Stimulated activated CD4-positive, alpha-beta T cell treated with anti-CD3 and anti-CD28 coated beads, Interleukin-4, amount 100 ng/mL, for 24 hours (primary cell): ENCODE data around the gene NEK1.

Experiments
- DNase-seq: peaks from one replicate; pipeline ENCODE4 v3.0.0-alpha.2; 2020

The NEK1 gene, protein sequence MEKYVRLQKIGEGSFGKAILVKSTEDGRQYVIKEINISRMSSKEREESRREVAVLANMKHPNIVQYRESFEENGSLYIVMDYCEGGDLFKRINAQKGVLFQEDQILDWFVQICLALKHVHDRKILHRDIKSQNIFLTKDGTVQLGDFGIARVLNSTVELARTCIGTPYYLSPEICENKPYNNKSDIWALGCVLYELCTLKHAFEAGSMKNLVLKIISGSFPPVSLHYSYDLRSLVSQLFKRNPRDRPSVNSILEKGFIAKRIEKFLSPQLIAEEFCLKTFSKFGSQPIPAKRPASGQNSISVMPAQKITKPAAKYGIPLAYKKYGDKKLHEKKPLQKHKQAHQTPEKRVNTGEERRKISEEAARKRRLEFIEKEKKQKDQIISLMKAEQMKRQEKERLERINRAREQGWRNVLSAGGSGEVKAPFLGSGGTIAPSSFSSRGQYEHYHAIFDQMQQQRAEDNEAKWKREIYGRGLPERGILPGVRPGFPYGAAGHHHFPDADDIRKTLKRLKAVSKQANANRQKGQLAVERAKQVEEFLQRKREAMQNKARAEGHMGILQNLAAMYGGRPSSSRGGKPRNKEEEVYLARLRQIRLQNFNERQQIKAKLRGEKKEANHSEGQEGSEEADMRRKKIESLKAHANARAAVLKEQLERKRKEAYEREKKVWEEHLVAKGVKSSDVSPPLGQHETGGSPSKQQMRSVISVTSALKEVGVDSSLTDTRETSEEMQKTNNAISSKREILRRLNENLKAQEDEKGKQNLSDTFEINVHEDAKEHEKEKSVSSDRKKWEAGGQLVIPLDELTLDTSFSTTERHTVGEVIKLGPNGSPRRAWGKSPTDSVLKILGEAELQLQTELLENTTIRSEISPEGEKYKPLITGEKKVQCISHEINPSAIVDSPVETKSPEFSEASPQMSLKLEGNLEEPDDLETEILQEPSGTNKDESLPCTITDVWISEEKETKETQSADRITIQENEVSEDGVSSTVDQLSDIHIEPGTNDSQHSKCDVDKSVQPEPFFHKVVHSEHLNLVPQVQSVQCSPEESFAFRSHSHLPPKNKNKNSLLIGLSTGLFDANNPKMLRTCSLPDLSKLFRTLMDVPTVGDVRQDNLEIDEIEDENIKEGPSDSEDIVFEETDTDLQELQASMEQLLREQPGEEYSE (N-terminal part only)

DNA sequence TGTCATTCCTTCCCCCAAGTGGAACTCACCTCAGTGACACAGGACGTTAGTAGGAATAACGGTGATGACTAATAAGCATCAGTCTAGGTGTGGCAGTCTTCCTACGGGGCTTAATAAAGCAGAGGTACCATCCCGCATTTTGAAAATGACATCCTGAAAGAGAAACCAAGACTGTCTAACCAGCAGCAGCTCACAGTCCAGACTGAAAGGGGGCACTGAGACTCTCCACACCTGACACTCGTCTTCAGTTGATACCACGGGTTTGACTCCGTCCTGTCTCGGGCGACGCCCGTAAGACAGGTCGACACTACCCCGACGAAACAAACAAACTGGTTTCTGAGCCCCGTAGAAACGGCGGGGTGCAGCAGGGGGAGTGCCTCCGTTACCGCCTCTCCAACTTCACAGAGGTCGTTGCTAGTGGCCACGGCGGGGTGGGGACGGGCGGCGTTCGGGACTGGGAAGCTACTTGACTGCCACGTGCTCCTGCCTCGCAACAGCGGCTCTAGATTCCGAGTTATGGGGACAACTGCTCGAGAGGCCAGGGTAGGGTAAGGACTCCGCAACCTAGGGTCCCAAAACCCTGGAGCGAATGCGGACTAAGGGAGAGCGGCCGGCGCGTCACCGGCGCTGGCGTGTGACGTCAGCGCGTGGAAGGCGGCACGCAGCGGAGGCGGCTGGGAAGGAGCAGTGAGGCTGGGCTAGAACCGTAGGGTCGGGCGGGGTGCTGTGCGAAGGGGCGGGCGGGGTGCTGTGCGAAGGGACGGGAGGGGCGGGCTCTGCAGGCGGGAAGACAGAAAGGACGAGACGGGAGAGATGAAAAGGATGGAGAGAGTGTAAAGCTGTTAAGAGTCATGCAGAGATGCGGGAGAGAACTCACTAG, at the start of gene NEK1:
Gene NEK1, minus strand, starts transcription at position 593 of the 880 bp plus-strand sequence. CDS start 9,953 bp downstream, outside the sequence.
- peak; percentile 88 for DNase-seq

DNA sequence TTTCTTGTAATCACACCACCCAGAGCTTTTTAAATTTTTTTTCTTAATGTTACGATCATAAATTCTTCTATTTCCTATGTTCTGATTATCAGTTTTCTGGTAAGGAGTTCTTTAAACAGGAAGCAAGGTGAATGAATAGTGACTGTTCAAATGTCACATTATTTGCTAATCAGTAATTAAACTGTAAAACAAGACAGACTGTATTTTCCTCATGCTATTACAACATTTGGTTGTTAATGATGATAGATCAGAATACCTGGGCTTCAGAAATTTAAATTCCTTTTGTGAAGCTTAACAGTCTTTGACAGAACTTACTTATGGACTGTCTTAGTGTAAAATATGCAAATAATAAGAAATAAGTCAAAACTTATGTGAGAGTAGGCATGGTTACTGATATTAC, 49.4 kb upstream of the NEK1 start:
- DNase-seq = no peak

GRCh38 chr4:169660929-169661328, 48.5 kb upstream of the NEK1 start:
- DNase-seq = no peak

GRCh38 chr4:169659716-169660670, 47.6 kb upstream of the NEK1 start:
- peak; percentile 77 for DNase-seq

GRCh38 chr4:169658975-169659715, 46.8 kb upstream of the NEK1 start:
- DNase-seq = no peak

- no peak for DNase-seq
Observed at GRCh38 chr4:169658196-169658595, 45.8 kb upstream of the NEK1 start.

DNA sequence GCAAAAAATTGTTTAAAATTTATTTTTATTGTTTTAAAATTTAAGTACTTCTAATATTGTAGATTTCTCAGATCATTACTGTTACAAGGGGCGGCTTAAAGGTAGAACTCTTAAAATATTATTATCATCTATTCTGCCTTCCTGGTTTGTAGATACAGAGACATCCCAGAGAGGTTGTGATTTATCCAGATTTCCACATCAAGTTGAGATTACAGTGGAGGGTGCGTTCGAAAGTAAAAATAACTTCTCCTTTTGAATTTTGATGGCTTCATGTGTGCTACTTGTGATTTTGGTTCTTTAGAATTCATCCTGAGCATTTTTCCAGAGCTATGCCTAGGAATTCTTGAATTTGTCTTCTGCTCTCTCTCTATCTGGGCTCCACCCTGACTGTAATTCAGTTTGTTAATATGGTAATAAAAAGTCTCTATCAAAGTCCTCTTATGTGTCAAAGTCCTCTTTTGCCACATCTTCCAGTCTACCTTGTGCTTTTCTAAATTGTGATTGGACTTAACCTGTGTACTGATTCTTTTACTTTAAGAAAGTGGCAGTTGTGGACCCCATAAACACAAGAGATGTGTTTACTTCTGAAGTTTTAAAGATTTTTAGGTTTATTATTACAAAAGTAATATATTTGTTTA, 45.2 kb upstream of the NEK1 start:
- no peak for DNase-seq

- DNase-seq = no peak
Observed at GRCh38 chr4:169655401-169655800, 43.0 kb upstream of the NEK1 start.

- no peak for DNase-seq
Observed at GRCh38 chr4:169652535-169652934, 40.2 kb upstream of the NEK1 start.

GRCh38 chr4:169650227-169650936, 38.0 kb upstream of the NEK1 start:
- no peak for DNase-seq

DNA sequence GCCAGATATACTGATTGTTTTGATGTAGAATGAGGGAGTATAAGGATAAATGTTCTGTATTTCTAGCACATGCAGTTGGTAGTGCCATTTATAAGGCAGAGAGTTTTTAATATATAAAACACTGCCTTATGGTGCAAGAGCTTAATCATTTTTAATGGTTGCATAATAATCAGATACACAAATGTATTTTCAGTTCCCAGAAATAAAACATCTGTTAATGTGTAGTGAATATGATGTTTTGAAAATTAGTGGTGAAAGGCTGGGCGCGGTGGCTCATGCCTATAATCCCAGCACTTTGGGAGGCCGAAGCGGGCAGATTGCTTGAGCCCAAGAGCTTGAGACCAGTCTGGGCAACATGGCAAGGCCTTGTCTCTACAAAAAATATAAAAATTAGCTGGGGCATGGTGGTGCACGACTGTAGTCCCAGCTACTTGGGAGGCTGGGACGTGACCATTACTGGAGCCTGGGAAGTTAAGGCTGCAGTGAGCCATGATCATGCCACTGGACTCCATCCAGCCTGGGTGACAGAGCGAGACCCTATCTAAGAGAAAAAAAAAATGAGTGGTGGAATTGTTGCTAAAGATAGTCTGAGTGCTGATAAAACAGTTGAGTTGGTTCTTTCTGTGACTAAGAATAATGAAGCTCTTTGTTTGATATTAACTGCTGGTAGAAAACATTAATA, 37.3 kb upstream of the NEK1 start:
- no peak for DNase-seq

DNA sequence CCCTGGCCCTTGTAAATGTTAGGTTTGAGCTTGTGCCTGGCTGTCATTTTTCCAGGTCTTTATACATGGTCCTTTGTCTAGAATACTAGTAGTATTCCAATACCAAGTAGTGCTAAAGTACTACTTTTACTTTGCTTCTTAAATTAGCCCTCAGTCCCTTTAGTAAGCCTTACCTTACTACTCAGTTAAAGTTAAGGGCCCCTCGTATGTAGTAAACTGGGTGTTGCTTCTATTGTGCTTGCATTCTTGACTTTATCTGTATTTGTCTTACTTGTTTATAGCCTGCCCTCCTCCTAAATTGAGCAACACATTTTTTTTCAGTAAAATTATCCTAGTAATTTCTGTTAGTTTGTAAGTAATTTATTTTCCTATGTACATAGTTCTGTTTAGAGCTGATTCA, 33.2 kb upstream of the NEK1 start:
- no peak for DNase-seq

DNA sequence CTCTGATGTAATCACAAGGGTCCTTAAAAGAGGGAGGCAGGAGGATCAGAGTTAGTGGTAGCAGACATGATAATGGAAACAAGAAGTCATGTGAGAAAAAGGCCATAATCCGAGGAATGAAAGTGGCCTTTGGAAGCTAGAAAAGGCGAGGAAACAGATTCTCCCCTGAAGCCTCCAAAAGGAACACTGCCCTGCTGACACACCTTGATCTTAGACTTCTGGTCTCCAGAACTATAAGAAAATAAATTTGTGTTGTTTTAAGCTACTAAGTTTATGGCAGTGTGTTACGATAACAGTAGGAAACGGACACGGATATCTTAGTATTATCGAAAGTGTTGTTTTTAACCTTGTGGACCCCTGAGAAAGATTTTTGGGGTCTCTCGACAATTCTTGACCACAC, 32.4 kb upstream of the NEK1 start:
- DNase-seq = no peak

- no peak for DNase-seq
Observed at GRCh38 chr4:169640261-169640870, 28.0 kb upstream of the NEK1 start.

DNA sequence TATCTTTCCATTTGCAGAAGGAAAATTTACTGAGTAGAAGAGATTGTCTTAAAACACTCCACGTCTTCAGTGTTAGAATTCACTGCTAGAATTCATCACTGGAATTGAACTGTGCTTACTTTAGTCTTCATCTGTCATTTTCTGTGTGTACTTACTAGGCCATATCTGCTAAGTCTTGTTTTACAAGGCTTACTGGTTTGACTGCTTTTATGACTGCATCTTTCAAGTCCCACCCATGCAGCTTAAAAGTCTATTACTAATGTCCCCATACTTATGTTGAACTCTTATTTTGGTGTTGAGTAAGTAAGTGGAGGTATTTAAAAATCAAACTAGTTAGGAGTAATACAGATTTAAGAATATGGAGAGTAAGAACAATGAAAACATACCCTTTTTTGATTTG, 22.6 kb upstream of the NEK1 start:
- DNase-seq = no peak

GRCh38 chr4:169632896-169633295, 20.5 kb upstream of the NEK1 start:
- DNase-seq = no peak

DNA sequence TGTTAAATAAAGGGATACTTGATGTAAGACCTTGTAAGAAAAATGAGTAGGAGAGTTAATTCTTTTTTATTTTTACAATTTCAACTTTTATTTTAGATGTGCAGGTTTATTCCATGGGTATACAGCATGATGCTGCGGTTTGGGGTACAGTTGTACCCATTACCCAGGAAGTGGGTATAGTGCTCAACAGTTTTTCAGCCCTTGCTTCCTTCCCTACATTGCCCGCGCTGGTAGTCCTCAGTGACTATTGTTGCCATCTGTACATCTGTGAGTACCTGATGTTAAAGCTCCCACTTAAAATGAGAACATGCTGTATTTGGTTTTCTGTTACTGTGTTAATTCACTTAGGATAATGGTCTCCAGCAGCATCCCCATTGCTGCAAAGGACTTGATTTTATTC, 17.7 kb upstream of the NEK1 start:
- no peak for DNase-seq

DNA sequence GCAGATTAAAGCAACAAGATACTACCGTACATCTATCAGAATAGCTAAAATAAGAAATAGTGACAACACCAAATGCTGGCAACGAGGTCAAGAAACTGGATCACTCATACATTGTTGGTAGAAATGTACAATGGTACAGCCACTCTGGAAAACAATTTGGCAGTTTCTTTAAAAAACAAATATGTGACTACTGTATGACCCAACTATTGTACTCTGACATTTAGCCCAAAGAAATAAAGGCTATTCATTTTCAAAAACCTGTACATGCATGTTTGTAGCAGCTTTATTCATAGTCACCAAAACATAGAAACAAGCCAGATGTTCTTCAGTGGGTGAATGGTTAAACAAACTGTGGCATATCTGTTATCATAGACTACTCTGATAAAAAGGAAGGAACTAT, 16.2 kb upstream of the NEK1 start:
- no peak for DNase-seq
